ES-I3 (cell line): ENCODE data around the gene ZNG1F.
"Not testable (repeated sequence)": the region's sequence is repeated elsewhere in the genome, so short reads cannot be mapped to it uniquely, and the experiment has no call there.

Experiments
- H3K36me3 ChIP-seq: 2 replicates; pipeline ENCODE4 v1.6.1; 2013; ENCODE audit warnings: mild to moderate bottlenecking, low read length, control low read depth, moderate library complexity; ENCODE audit not compliant: insufficient read depth
- H3K4me1 ChIP-seq: 2 replicates; pipeline ENCODE4 v1.6.1; 2013; ENCODE audit warnings: mild to moderate bottlenecking, control low read depth, low read length; ENCODE audit not compliant: insufficient read depth
- H3K9ac ChIP-seq: 2 replicates; pipeline ENCODE4 v1.6.1; 2013; ENCODE audit warnings: low read depth, mild to moderate bottlenecking, low read length, moderate library complexity
- H3K9me3 ChIP-seq: 2 replicates; pipeline ENCODE4 v1.6.1; 2013; ENCODE audit warnings: mild to moderate bottlenecking, low read length, moderate library complexity; ENCODE audit not compliant: control insufficient read depth, insufficient read depth

The ZNG1F gene

GRCh38 chr9:41105557-41106253 lies 83.4 kb downstream of the ZNG1F start:
- not testable (repeated sequence) for H3K4me1 ChIP-seq, H3K36me3 ChIP-seq, H3K9me3 ChIP-seq, H3K9ac ChIP-seq

- H3K4me1 ChIP-seq, H3K36me3 ChIP-seq, H3K9ac ChIP-seq, H3K9me3 ChIP-seq: not testable (repeated sequence)
Measured at GRCh38 chr9:41104542-41104941, 84.6 kb downstream of the ZNG1F start.

GRCh38 chr9:41100508-41100907 lies 88.6 kb downstream of the ZNG1F start:
- not testable (repeated sequence) for H3K9me3 ChIP-seq, H3K36me3 ChIP-seq, H3K4me1 ChIP-seq, H3K9ac ChIP-seq

- H3K4me1 ChIP-seq, H3K9me3 ChIP-seq, H3K36me3 ChIP-seq, H3K9ac ChIP-seq: not testable (repeated sequence)
Measured at GRCh38 chr9:41098759-41099158, 90.4 kb downstream of the ZNG1F start.

- H3K36me3 ChIP-seq, H3K9me3 ChIP-seq, H3K9ac ChIP-seq, H3K4me1 ChIP-seq: not testable (repeated sequence)
Measured at GRCh38 chr9:41095060-41095459, 94.1 kb downstream of the ZNG1F start.

- H3K36me3 ChIP-seq, H3K4me1 ChIP-seq, H3K9me3 ChIP-seq, H3K9ac ChIP-seq: not testable (repeated sequence)
Measured at GRCh38 chr9:41094010-41094773, 94.9 kb downstream of the ZNG1F start.

GRCh38 chr9:41090922-41091321 lies 98.2 kb downstream of the ZNG1F start:
- not testable (repeated sequence) for H3K4me1 ChIP-seq, H3K9ac ChIP-seq

GRCh38 chr9:41090386-41090785 lies 98.7 kb downstream of the ZNG1F start:
- not testable (repeated sequence) for H3K9ac ChIP-seq, H3K36me3 ChIP-seq, H3K4me1 ChIP-seq, H3K9me3 ChIP-seq

More at GRCh38 chr9:41090922-41091321, 98.2 kb downstream of the ZNG1F start:
- not testable (repeated sequence) for H3K36me3 ChIP-seq, H3K9me3 ChIP-seq

GRCh38 chr9:41088450-41089059 lies 100.6 kb downstream of the ZNG1F start:
- not testable (repeated sequence) for H3K36me3 ChIP-seq, H3K9ac ChIP-seq, H3K9me3 ChIP-seq, H3K4me1 ChIP-seq

GRCh38 chr9:41087929-41088328 lies 101.2 kb downstream of the ZNG1F start:
- H3K9ac ChIP-seq, H3K4me1 ChIP-seq, H3K36me3 ChIP-seq, H3K9me3 ChIP-seq: not testable (repeated sequence)

GRCh38 chr9:41087157-41087780 lies 101.8 kb downstream of the ZNG1F start:
- not testable (repeated sequence) for H3K9me3 ChIP-seq, H3K4me1 ChIP-seq, H3K9ac ChIP-seq, H3K36me3 ChIP-seq

- not testable (repeated sequence) for H3K9me3 ChIP-seq, H3K36me3 ChIP-seq, H3K9ac ChIP-seq, H3K4me1 ChIP-seq
Measured at GRCh38 chr9:41086685-41087084, 102.4 kb downstream of the ZNG1F start.

- not testable (repeated sequence) for H3K9me3 ChIP-seq, H3K36me3 ChIP-seq, H3K9ac ChIP-seq, H3K4me1 ChIP-seq
Measured at GRCh38 chr9:41086215-41086614, 102.9 kb downstream of the ZNG1F start.

- H3K9me3 ChIP-seq, H3K36me3 ChIP-seq, H3K4me1 ChIP-seq, H3K9ac ChIP-seq: not testable (repeated sequence)
Measured at GRCh38 chr9:41082358-41082757, 106.8 kb downstream of the ZNG1F start.
